HG03196 (cell line): Measurements from ENCODE around the gene ZNF391.
"Not testable (repeated sequence)": the region's sequence is repeated elsewhere in the genome, so short reads cannot be mapped to it uniquely, and the experiment has no call there.

ENCODE experiments used
- ATAC-seq: cut with Tn5 transposase; IDR thresholded peaks from one replicate; pipeline ENCODE4 v1.9.1; 2021; ENCODE audit not compliant: unreplicated experiment

Gene ZNF391

GRCh38 chr6:27422651-27423332, 34.2 kb downstream of the ZNF391 start:
- ATAC-seq, result no peak

GRCh38 chr6:27424851-27425250, 36.3 kb downstream of the ZNF391 start:
- not testable (repeated sequence) for ATAC-seq

GRCh38 chr6:27426045-27426620, 37.6 kb downstream of the ZNF391 start:
- ATAC-seq, result no peak

GRCh38 chr6:27428502-27428901, 39.9 kb downstream of the ZNF391 start:
- no peak for ATAC-seq

GRCh38 chr6:27428966-27429365, 40.4 kb downstream of the ZNF391 start:
- no peak for ATAC-seq

GRCh38 chr6:27433714-27434113, 45.2 kb downstream of the ZNF391 start:
- ATAC-seq, result no peak

- no peak for ATAC-seq
Measured at GRCh38 chr6:27439371-27439770, 50.8 kb downstream of the ZNF391 start.

- ATAC-seq, result no peak
Measured at GRCh38 chr6:27441001-27441400, 52.4 kb downstream of the ZNF391 start.

GRCh38 chr6:27442932-27443331, 54.4 kb downstream of the ZNF391 start:
- ATAC-seq, result no peak

GRCh38 chr6:27448456-27448855, 59.9 kb downstream of the ZNF391 start:
- ATAC-seq, result no peak

- ATAC-seq, result no peak
Measured at GRCh38 chr6:27451660-27452390, 63.3 kb downstream of the ZNF391 start.

- no peak for ATAC-seq
Measured at GRCh38 chr6:27452496-27452897, 63.9 kb downstream of the ZNF391 start.
